Lung (tissue), 12 donors: ENCODE results near the gene PLA2G2A. TPM values are rescaled to one million over a fixed set of nuclear protein-coding genes. Genes with fewer than 3 reads are reported as not detected.
A peak's percentile ranks its signal among the peaks of the same experiment; 100 is the strongest.

Experiments used
- ATAC-seq: fragments of 200-7000 bp; cut with Tn5 transposase; one replicate; pipeline ENCODE4 v1.9.1; 2020; ENCODE audit warnings: moderate number of reproducible peaks; ENCODE audit not compliant: insufficient read depth, low FRiP score
- DNase-seq, 3 donors: peaks; one replicate each; pipeline ENCODE4 v3.0.0-alpha.2; 2013 to 2017
- H3K27ac ChIP-seq, 2 donors: one replicate each; pipeline ENCODE4 v1.5.1; 2013; ENCODE audit warnings: mild to moderate bottlenecking in 2 of 2, moderate library complexity in 2 of 2, control low read depth in 1 of 2, inconsistent platforms in 1 of 2, low read depth in 1 of 2, low read length in 1 of 2
- H3K27me3 ChIP-seq, 3 donors: one replicate each; pipeline ENCODE4 v1.5.1; 2013; ENCODE audit warnings: low read length in 2 of 3; ENCODE audit not compliant: control insufficient read depth in 3 of 3, insufficient read depth in 3 of 3
- H3K36me3 ChIP-seq, 4 donors: one replicate each; pipeline ENCODE4 v1.5.1; 2013; ENCODE audit warnings: low read length in 4 of 4, mild to moderate bottlenecking in 1 of 4, moderate library complexity in 1 of 4; ENCODE audit not compliant: control insufficient read depth in 4 of 4, insufficient read depth in 4 of 4
- H3K4me1 ChIP-seq, 5 donors: one replicate each; pipeline ENCODE4 v1.5.1; 2013; ENCODE audit warnings: low read length in 5 of 5, mild to moderate bottlenecking in 2 of 5, moderate library complexity in 1 of 5; ENCODE audit not compliant: control insufficient read depth in 5 of 5, insufficient read depth in 5 of 5
- H3K4me3 ChIP-seq: one replicate; pipeline ENCODE4 v1.5.1; 2013; ENCODE audit warnings: mild to moderate bottlenecking, control low read depth, moderate library complexity
- H3K9ac ChIP-seq, 2 donors: one replicate each; pipeline ENCODE4 v1.5.1; 2013; ENCODE audit warnings: low read length in 2 of 2, control low read depth in 1 of 2; ENCODE audit not compliant: insufficient read depth in 1 of 2
- H3K9me3 ChIP-seq, 4 donors: one replicate each; pipeline ENCODE4 v1.5.1; 2013; ENCODE audit warnings: low read length in 3 of 4, mild to moderate bottlenecking in 1 of 4, moderate library complexity in 1 of 4; ENCODE audit not compliant: control insufficient read depth in 4 of 4, insufficient read depth in 3 of 4
- CTCF ChIP-seq: IDR thresholded peaks from 2 replicates; pipeline ENCODE4 v1.5.1; 2012; ENCODE audit warnings: mild to moderate bottlenecking; ENCODE audit errors: control extremely low read depth, extremely low read depth
- WGBS, 2 donors: extraction: QIAGEN DNeasy Blood & Tissue Kit; methylation state at CpG; one replicate each; pipeline ENCODE4 v1.1.7; 2013; 5-methylcytosine and 5-hydroxymethylcytosine counted together
- polyA plus RNA-seq, 2 donors: library from polyadenylated mRNA; stranded (reverse); fragments of 200-250 nt; gene quantifications; one replicate each; pipeline ENCODE4 v1.2.1, GENCODE V29; 2013
- total RNA-seq, 2 donors: library from RNA; depleted of rRNA in 1 of 2; stranded (reverse); fragments of >200 nt in 1 of 2; gene quantifications; one replicate each; pipeline ENCODE4 v1.2.1, GENCODE V29; 2014 to 2021
- donor health status: control.
- donor health status: control.
- donor health status: Bipolar disorder and iron deficiency.
- donor health status: healthy.
- donor health status: DM: yes; HTN: yes; CAD: no.

Gene PLA2G2A
- total and polyA plus RNA-seq, 4 donors: 1.8 to 168 (median 31.3) TPM

- Histone ChIP-seq H3K27ac (no peak overlapping the region), H3K4me1 (peaks cover 0 to 21% (median 0%) of the 10 kb centered on the region in 5 donors), H3K27me3 (no peaks in the 10 kb centered on the region), H3K36me3 (no peaks in the 10 kb centered on the region), H3K9ac (no peak overlapping the region), H3K9me3 (no peaks in the 10 kb centered on the region), H3K4me3 (no peak overlapping the region)
- 83 to 96% methylated on average over 1 of the region's 1 CpG for WGBS, 2 donors
- ATAC-seq (no peak), DNase-seq (no peak)
- no peak for TF ChIP-seq CTCF
These were observed 1.7 kb upstream of the PLA2G2A start for GRCh38 chr1:19981170-19981506.

GRCh38 chr1:19980314-19980713 lies 896 bp upstream of the PLA2G2A start:
- no peak for TF ChIP-seq CTCF
- Histone ChIP-seq H3K27me3 (no peaks in the 10 kb centered on the region), H3K27ac (no peak overlapping the region), H3K9ac (no peak overlapping the region), H3K9me3 (no peaks in the 10 kb centered on the region), H3K4me3 (no peak overlapping the region), H3K4me1 (peaks cover 0 to 21% (median 0%) of the 10 kb centered on the region in 5 donors), H3K36me3 (no peaks in the 10 kb centered on the region)
- peak; percentile 23 to 57 (median 42) for DNase-seq
- ATAC-seq: no peak
- WGBS, 2 donors: 63 to 81% methylated on average over 3 of the region's 3 CpGs

GRCh38 chr1:19978143-19978542 lies 1.3 kb downstream of the PLA2G2A start:
- TF ChIP-seq CTCF: no peak
- WGBS, 2 donors: 92 to 95% methylated on average over 9 of the region's 9 CpGs
- Histone ChIP-seq H3K27ac (no peak overlapping the region), H3K4me1 (peaks cover 0 to 24% (median 0%) of the 10 kb centered on the region in 5 donors), H3K4me3 (no peak overlapping the region), H3K36me3 (no peaks in the 10 kb centered on the region), H3K27me3 (peaks cover 0 to 3% (median 0%) of the 10 kb centered on the region in 3 donors), H3K9me3 (peaks cover 0 to 1% (median 0%) of the 10 kb centered on the region in 4 donors), H3K9ac (no peak overlapping the region)
- ATAC-seq: no peak
- DNase-seq: no peak
